Keratinocyte (primary cell): Measurements from ENCODE around the gene LSP1. TPM values are rescaled to one million over a fixed set of nuclear protein-coding genes. Genes with fewer than 3 reads are reported as not detected.

Source experiments
- DNase-seq: peaks from one replicate; pipeline ENCODE4 v3.0.0-alpha.2; 2011; ENCODE audit warnings: low read depth, missing footprints, low spot score
- FAIRE-seq: peaks from 2 replicates; lab custom pipeline; 2011; peaks lifted over from hg19 to GRCh38; lab: Jason Lieb, UNC
- H2AFZ ChIP-seq: 2 replicates; pipeline ENCODE4 v1.6.0; 2012; ENCODE audit warnings: low read length, control low read depth, inconsistent platforms; ENCODE audit not compliant: control insufficient read depth
- H3K27ac ChIP-seq: 2 replicates; pipeline ENCODE4 v1.5.1; 2011; ENCODE audit warnings: low read length; ENCODE audit not compliant: control insufficient read depth, insufficient read depth
- H3K27me3 ChIP-seq: 3 replicates; pipeline ENCODE4 v1.6.0; 2011; ENCODE audit warnings: low read length; ENCODE audit not compliant: control insufficient read depth, insufficient read depth; ENCODE audit errors: extremely low read depth
- H3K36me3 ChIP-seq, 2 experiments: 2 replicates in 1 of 2; 3 replicates in 1 of 2; pipeline ENCODE4 v1.5.1; 2011; ENCODE audit warnings: low read length in 2 of 2, mild to moderate bottlenecking in 1 of 2; ENCODE audit not compliant: control insufficient read depth in 2 of 2, insufficient read depth in 2 of 2; ENCODE audit errors: extremely low read depth in 1 of 2
- H3K4me1 ChIP-seq: 3 replicates; pipeline ENCODE4 v1.5.1; 2011; ENCODE audit warnings: low read length; ENCODE audit not compliant: control insufficient read depth, insufficient read depth; ENCODE audit errors: extremely low read depth
- H3K4me2 ChIP-seq: 3 replicates; pipeline ENCODE4 v1.6.0; 2011; ENCODE audit warnings: low read depth, low read length; ENCODE audit not compliant: control insufficient read depth, insufficient read depth; ENCODE audit errors: extremely low read depth
- H3K4me3 ChIP-seq, 3 experiments: fragments of 200-600 bp in 1 of 3; sonication (generic) in 1 of 3; 2 replicates in 2 of 3; 3 replicates in 1 of 3; pipeline ENCODE4 v1.5.1; 2011 to 2016; ENCODE audit warnings: low read length in 3 of 3, mild to moderate bottlenecking in 3 of 3, control low read depth in 2 of 3, inconsistent platforms in 1 of 3, low read depth in 1 of 3, mixed read lengths in 1 of 3, mixed run types in 1 of 3, moderate library complexity in 1 of 3; ENCODE audit not compliant: control insufficient read depth in 2 of 3, insufficient read depth in 2 of 3; ENCODE audit errors: extremely low read depth in 1 of 3
- H3K79me2 ChIP-seq: 2 replicates; pipeline ENCODE4 v1.6.0; 2012; ENCODE audit warnings: low read length; ENCODE audit not compliant: control insufficient read depth, insufficient read depth
- H3K9ac ChIP-seq: 3 replicates; pipeline ENCODE4 v1.6.0; 2011; ENCODE audit warnings: low read length; ENCODE audit not compliant: control insufficient read depth, insufficient read depth; ENCODE audit errors: extremely low read depth
- H3K9me1 ChIP-seq: 3 replicates; pipeline ENCODE4 v1.6.0; 2011; ENCODE audit warnings: low read length; ENCODE audit not compliant: control insufficient read depth, insufficient read depth; ENCODE audit errors: extremely low read depth
- H3K9me3 ChIP-seq: 2 replicates; pipeline ENCODE4 v1.5.1; 2012; ENCODE audit warnings: low read depth, low read length; ENCODE audit not compliant: control insufficient read depth
- H4K20me1 ChIP-seq: 3 replicates; pipeline ENCODE4 v1.6.0; 2011; ENCODE audit warnings: low read length; ENCODE audit not compliant: control insufficient read depth, insufficient read depth; ENCODE audit errors: extremely low read depth
- EZH2 ChIP-seq: IDR thresholded peaks from one replicate; pipeline ENCODE4 v1.6.1; 2012; ENCODE audit warnings: inconsistent platforms, mild to moderate bottlenecking, low read length, moderate library complexity
- dilution Hi-C: fragments of 300-500 bp; cut with MboI; formaldehyde crosslinking; loops from one replicate; pipeline ENCODE4 v1.7.0; 2020; ENCODE audit warnings: low sequenced_read_pairs; ENCODE audit not compliant: extremely low pct_ligation_motif_present
- polyA plus RNA-seq, 5 experiments: library from polyadenylated mRNA; depleted of rRNA in 3 of 5; stranded (reverse) in 3 of 5; stranded (forward) in 1 of 5; unstranded in 1 of 5; fragments of >200 nt; gene quantifications; 1 replicate in 1 of 5; 2 replicates in 3 of 5; 3 replicates in 1 of 5; pipeline versions ENCODE4 v1.2.1 to v1.2.3, GENCODE V29; 2011 to 2012; ENCODE audit warnings: missing spikeins in 2 of 5, low read depth in 1 of 5, low replicate concordance in 1 of 5
- TF ChIP-seq, protein P1 (sequence below), 3 experiments: IDR thresholded peaks in 1 of 3; conservative IDR thresholded peaks in 1 of 3; optimal IDR thresholded peaks in 1 of 3; 2 replicates in 2 of 3; 3 replicates in 1 of 3; pipeline versions ENCODE3 to v1.5.1; 2011; ENCODE audit warnings: low read length in 3 of 3, mild to moderate bottlenecking in 3 of 3, moderate library complexity in 2 of 3, control low read depth in 1 of 3, inconsistent platforms in 1 of 3; ENCODE audit not compliant: insufficient read depth in 2 of 3; ENCODE audit errors: extremely low read depth in 1 of 3

Gene LSP1
- polyA plus RNA-seq, 1 donor (not counting 4 experiments of a cell fraction or from before 2014, with no cell fraction given), result 0.94 TPM

DNA sequence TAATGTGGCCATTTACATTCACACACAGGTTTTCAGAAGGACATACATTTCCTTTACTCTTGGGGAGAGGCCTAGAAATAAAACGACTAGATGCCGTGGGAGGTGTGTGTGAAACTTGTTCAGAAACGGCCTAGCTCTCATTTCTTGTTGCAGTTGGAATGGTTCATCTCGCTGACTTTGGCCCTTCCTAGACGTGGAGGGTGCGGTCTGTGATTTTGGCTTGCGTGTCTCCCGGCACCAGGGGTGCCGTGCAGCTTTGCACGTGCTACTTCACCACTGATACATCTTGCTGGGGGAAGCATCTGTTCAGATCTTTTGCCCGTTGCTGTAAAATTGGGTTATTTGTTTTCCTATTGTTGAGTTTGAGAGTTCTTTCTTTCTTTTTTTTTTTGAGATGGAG is 41.9 kb downstream of the LSP1 start:
- no peaks in the 10 kb centered on the region for H4K20me1 ChIP-seq
- H2AFZ ChIP-seq, result no peak overlapping the region
- H3K4me1 ChIP-seq, result no peaks in the 10 kb centered on the region
- no peak overlapping the region for H3K27ac ChIP-seq
- no peaks in the 10 kb centered on the region for H3K79me2 ChIP-seq
- TF ChIP-seq, protein P1, sequence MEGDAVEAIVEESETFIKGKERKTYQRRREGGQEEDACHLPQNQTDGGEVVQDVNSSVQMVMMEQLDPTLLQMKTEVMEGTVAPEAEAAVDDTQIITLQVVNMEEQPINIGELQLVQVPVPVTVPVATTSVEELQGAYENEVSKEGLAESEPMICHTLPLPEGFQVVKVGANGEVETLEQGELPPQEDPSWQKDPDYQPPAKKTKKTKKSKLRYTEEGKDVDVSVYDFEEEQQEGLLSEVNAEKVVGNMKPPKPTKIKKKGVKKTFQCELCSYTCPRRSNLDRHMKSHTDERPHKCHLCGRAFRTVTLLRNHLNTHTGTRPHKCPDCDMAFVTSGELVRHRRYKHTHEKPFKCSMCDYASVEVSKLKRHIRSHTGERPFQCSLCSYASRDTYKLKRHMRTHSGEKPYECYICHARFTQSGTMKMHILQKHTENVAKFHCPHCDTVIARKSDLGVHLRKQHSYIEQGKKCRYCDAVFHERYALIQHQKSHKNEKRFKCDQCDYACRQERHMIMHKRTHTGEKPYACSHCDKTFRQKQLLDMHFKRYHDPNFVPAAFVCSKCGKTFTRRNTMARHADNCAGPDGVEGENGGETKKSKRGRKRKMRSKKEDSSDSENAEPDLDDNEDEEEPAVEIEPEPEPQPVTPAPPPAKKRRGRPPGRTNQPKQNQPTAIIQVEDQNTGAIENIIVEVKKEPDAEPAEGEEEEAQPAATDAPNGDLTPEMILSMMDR (optimal IDR thresholded peaks at IDR 0.05 in 1 of 3, IDR thresholded peaks at IDR 0.05 in 1 of 3, conservative IDR thresholded peaks at IDR 0.05 in 1 of 3; ENCODE audit: extremely low read depth in 1 of 3, insufficient read depth in 2 of 3, low read length in 3 of 3), result no peak
- no peak for TF ChIP-seq EZH2
- H3K9me3 ChIP-seq, result no peaks in the 10 kb centered on the region
- no peak overlapping the region for H3K9ac ChIP-seq
- no peaks in the 10 kb centered on the region for H3K9me1 ChIP-seq
- no peaks in the 10 kb centered on the region for H3K36me3 ChIP-seq
- no peak overlapping the region for H3K4me2 ChIP-seq
- FAIRE-seq, result no peak
- H3K4me3 ChIP-seq, result no peak overlapping the region
- no peak for DNase-seq
- no peaks in the 10 kb centered on the region for H3K27me3 ChIP-seq
- dilution Hi-C loops, result no loop called here

- DNase-seq (no peak), FAIRE-seq (no peak)
- Histone ChIP-seq H3K9ac (no peak overlapping the region), H4K20me1 (no peaks in the 10 kb centered on the region), H3K79me2 (no peaks in the 10 kb centered on the region), H3K27me3 (no peaks in the 10 kb centered on the region), H3K4me3 (no peak overlapping the region), H3K36me3 (no peaks in the 10 kb centered on the region), H3K9me3 (no peaks in the 10 kb centered on the region), H3K4me1 (no peaks in the 10 kb centered on the region), H3K27ac (no peak overlapping the region), H2AFZ (no peak overlapping the region), H3K9me1 (no peaks in the 10 kb centered on the region), H3K4me2 (no peak overlapping the region)
- TF ChIP-seq, protein P1 (optimal IDR thresholded peaks at IDR 0.05 in 1 of 3, IDR thresholded peaks at IDR 0.05 in 1 of 3, conservative IDR thresholded peaks at IDR 0.05 in 1 of 3; ENCODE audit: extremely low read depth in 1 of 3, insufficient read depth in 2 of 3, low read length in 3 of 3), result no peak
- no peak for TF ChIP-seq EZH2
- dilution Hi-C loops, result no loop called here
These were observed 43.6 kb downstream of the LSP1 start for GRCh38 chr11:1896468-1896867.
